ENCODE measurements around the gene CDC42BPA.

Gene CDC42BPA

DNA sequence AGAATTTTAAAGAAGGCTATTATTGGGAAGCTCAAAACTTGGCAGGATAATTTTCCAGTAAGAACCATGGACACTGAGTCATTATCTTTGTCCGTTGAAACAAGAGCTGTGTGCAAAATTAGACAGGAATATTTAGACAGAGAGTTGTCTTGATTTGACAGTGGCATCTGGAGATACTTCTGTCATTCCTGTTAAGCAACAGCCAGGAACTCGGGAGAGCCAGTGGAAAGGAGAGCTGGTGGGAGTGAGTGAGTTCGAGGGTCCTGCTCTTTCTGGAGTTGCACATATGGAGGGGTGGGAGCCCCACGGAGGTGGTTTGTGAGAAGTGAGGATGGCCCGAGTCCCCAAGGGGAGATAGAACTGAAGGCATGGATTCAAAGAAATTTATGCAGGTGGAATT is 375.1 kb downstream of the CDC42BPA start:
- FAIRE-seq: no peak

DNA sequence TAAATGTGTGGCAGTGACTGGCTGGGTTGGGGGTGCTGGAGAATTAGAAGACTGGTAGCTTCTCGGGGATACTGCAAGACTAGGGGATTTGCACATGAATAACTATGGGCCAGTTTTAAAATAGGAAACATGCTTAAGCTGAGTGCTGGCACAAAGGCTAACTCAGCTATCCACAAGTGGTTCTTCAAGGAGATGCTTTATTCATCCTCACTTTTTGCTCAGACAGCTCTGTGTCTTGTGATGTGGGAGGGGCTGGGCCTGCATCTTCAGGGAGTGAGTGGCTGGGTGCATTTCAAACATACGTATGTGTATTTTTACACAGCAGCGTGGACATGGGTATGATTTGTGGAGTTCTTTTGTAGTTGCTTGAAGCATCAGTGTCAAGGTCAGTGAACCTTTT is 375.9 kb downstream of the CDC42BPA start:
- no peak for FAIRE-seq

DNA sequence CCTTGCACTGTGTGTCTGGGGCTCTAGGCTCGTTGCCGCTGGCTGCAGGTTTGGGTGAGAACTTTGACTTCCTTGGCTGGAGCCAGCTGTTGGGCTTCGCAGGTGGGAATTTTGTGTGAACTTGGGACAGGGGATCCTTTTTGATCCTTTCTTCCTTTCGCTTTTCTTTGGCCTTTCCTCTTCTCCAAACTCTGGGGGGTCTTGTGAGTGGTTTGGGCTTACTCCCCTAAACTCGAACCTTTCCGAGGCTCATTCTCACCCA is 377.6 kb downstream of the CDC42BPA start:
- FAIRE-seq: no peak

DNA sequence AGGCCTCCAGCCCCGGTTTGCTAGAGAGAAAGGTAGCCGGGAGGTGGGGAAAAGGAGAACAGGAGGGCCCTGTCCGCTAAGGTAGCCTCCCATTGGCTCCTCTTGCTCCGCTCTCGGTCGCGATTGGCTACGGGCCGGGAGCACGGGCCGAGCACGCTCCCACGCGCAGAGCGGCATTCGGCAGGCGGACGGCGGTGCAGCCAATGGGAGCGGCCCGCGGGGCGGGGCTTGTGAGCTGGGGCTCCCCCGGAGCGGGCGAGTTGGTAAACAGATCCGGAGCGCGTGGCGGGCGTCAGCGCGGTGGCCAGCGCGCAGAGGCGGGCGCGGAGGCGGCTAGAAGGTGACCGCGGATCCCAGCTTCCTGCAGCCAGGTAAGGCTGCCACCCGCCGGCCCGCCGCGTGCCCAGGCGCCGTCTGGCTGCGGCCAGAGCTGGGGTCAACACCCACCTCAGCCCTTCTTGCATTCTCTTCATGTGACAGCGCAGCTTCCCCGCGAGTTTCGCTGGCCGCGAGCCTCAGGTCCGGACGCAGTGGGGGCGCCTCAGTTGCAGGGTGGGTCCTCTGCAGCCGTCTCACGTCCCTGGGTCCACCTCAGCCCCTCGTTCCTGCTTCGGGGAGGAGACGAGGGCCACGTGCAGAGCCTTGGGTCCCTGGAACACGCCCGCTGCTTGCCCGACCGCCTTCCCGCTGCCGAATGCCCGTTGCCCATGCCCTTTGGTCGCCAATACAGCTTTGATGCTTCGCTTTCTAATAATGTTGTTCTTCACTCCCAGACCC is 378.1 kb downstream of the CDC42BPA start, which contains the start of gene COQ8A:
TSS of gene COQ8A (plus strand) at position 266 of the 777 bp plus-strand sequence. CDS start 21,092 bp downstream, outside the sequence.
- peak; percentile 95 for FAIRE-seq

Measured in endometrium (tissue), 2 donors.